ENCODE measurements around the gene UQCRHL. TPM values are rescaled to one million over a fixed set of nuclear protein-coding genes. Genes with fewer than 3 reads are reported as not detected.

Gene UQCRHL
- total and polyA plus RNA-seq, 11 donors, result 2.0 to 9.8 (median 4.2) TPM

DNA sequence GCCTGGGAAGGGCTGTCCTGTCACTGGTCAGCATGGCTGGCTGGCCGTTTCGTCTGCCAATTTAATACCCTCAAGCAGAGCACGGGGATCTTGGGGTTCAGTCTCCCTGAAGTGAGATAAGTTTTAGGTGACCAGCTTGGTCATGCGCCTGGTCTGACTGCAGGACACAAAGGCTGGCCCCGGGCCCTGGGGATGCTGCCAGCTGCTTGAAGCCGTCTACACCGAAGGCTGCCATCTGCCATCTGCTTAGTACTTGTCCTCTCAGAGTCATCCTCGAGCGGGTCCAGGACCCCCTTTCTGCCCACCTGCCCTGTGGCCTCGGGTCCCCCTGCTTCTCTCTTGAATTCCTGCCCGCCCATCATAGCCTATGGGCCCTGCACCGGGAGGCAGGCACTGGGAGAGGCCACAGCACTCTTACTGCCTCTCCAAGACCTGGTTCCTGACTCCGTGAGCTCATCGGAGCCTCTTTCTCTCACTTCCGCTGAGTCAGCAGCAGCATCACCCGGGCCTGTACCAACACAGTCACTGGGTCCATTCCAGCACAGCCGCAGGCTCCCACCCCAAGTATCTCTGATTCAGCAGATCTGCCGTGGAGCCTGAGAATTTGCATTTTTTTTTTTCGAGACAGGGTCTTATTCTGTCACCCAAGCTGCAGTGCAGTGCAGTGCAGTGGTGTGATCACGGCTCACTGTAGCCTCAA lies 41.8 kb downstream of the UQCRHL start:
- intact Hi-C loops (cut with DNase I), result no loop called here
- Histone ChIP-seq H3K4me3 (no peak overlapping the region), H3K9me3 (no peaks in the 10 kb centered on the region), H3K27me3 (peaks cover 0 to 8% (median 0%) of the 10 kb centered on the region in 9 donors), H3K36me3 (peaks cover 0 to 43% (median 16%) of the 10 kb centered on the region in 9 donors), H3K27ac (no peak overlapping the region), H3K4me1 (peaks cover 0 to 51% (median 21%) of the 10 kb centered on the region in 12 donors)
- DNase-seq (no peak), ATAC-seq (no peak)
- no peak for TF ChIP-seq POLR2A (IDR thresholded peaks at IDR 0.05)
- TF ChIP-seq, protein P1, sequence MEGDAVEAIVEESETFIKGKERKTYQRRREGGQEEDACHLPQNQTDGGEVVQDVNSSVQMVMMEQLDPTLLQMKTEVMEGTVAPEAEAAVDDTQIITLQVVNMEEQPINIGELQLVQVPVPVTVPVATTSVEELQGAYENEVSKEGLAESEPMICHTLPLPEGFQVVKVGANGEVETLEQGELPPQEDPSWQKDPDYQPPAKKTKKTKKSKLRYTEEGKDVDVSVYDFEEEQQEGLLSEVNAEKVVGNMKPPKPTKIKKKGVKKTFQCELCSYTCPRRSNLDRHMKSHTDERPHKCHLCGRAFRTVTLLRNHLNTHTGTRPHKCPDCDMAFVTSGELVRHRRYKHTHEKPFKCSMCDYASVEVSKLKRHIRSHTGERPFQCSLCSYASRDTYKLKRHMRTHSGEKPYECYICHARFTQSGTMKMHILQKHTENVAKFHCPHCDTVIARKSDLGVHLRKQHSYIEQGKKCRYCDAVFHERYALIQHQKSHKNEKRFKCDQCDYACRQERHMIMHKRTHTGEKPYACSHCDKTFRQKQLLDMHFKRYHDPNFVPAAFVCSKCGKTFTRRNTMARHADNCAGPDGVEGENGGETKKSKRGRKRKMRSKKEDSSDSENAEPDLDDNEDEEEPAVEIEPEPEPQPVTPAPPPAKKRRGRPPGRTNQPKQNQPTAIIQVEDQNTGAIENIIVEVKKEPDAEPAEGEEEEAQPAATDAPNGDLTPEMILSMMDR (IDR thresholded peaks at IDR 0.05), result no peak
- WGBS, 4 donors, result 60 to 80% (median 68%) methylated on average over 19 to 20 of the region's 20 CpGs

DNA sequence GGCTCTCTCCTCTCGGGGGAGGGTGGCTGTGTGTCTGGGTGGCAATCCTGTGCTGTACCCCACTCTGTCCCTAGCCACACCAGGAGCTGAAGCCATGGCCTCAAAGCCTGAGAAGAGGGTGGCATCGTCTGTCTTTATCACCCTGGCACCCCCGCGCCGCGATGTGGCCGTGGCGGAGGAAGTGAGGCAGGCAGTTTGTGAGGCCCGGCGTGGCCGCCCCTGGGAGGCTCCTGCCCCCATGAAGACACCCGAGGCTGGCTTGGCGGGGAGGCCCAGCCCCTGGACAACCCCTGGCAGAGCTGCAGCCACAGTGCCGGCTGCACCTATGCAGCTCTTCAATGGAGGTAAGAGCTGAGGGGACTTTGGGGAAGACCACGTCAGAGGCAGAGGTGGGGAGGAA lies 42.6 kb downstream of the UQCRHL start:
- DNase-seq (no peak), ATAC-seq (no peak)
- Histone ChIP-seq H3K36me3 (peaks cover 0 to 35% (median 11%) of the 10 kb centered on the region in 9 donors), H3K27me3 (peaks cover 0 to 16% (median 0%) of the 10 kb centered on the region in 9 donors), H3K27ac (no peak overlapping the region), H3K9me3 (no peaks in the 10 kb centered on the region), H3K4me1 (peaks cover 0 to 59% (median 27%) of the 10 kb centered on the region in 12 donors), H3K4me3 (no peak overlapping the region)
- TF ChIP-seq POLR2A (IDR thresholded peaks at IDR 0.05), result no peak
- TF ChIP-seq, protein P1 (IDR thresholded peaks at IDR 0.05), result no peak
- WGBS, 4 donors, result 86 to 94% (median 90%) methylated on average over 10 to 15 of the region's 15 CpGs
- intact Hi-C loops (cut with DNase I), result no loop called here

DNA sequence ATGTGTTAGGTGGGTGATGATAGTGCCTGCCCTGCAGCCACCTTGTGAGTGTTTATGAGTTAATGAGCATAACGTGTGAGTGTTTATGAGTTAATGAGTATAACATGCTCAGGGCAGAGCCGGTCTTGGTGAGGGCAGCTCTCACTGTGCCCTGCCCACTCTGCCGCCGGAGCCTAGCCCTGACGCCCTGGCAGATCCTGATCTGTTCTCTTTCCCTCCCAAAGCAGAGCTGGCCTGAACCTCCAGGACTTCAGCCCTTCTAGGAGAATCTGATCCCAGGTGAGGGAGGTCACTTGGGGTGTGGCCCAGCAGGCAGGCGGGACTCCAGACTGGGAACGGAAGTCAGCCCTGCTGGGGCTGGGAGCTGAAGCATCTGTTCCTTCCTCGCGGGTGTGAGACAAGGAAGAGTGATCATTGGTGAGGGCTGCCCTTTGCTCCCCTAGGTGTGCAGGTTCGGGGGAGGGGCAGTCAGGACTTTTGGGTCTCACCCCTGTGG lies 43.1 kb downstream of the UQCRHL start:
- intact Hi-C loops (cut with DNase I), result no loop called here
- 33 to 50% (median 41%) methylated on average over 8 to 10 of the region's 10 CpGs for WGBS, 4 donors
- Histone ChIP-seq H3K36me3 (peaks cover 0 to 32% (median 9%) of the 10 kb centered on the region in 9 donors), H3K9me3 (no peaks in the 10 kb centered on the region), H3K27ac (peak overlapping the region in 3 of 12 donors; percentile 10 to 45 (median 29)), H3K4me1 (peaks cover 0 to 65% (median 29%) of the 10 kb centered on the region in 12 donors), H3K4me3 (no peak overlapping the region), H3K27me3 (peaks cover 0 to 22% (median 0%) of the 10 kb centered on the region in 9 donors)
- no peak for TF ChIP-seq POLR2A (IDR thresholded peaks at IDR 0.05)
- TF ChIP-seq, protein P1 (IDR thresholded peaks at IDR 0.05), result no peak
- ATAC-seq, result peak in 1 of 4 donors; percentile 1
- DNase-seq, result no peak

DNA sequence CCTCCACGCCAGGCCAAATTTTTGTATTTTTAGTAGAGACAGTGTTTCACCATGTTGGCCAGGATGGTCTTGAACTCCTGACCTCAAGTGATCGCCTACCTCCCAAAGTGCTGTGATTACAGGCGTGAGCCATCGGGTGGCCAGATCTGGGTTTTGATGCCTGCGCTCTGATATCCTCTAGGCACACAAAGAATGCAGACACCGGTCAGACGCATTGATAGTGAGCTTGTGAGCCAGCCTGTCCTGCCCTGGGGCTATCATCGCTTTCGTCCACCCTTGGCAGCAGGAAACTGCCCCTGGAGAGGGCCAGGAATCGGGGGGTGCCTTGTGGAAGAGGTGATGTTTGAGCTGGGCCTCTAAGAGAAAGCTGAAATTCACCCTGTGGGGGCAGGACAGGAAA lies 44.9 kb downstream of the UQCRHL start:
- intact Hi-C loops (cut with DNase I), result no loop called here
- H3K4me1 ChIP-seq, result peaks cover 0 to 82% (median 40%) of the 10 kb centered on the region in 12 donors

More for the DNA sequence above, 44.9 kb downstream of the UQCRHL start:
- Histone ChIP-seq H3K27ac (peak overlapping the region in 11 of 12 donors; percentile 66 to 87 (median 82)), H3K4me3 (no peak overlapping the region), H3K9me3 (no peaks in the 10 kb centered on the region), H3K27me3 (peaks cover 0 to 38% (median 3%) of the 10 kb centered on the region in 9 donors), H3K36me3 (peaks cover 0 to 15% (median 0%) of the 10 kb centered on the region in 9 donors)
- DNase-seq (no peak), ATAC-seq (no peak)
- TF ChIP-seq, protein P1 (IDR thresholded peaks at IDR 0.05), result no peak
- 51 to 64% (median 54%) methylated on average over 10 of the region's 10 CpGs for WGBS, 4 donors

Measured in heart left ventricle (tissue), 16 donors.